GM10266 (cell line): ENCODE measurements around the gene CYRIA.

ENCODE experiments used
- DNase-seq: peaks from one replicate; pipeline ENCODE4 v3.0.0; 2012; ENCODE audit errors: extremely low spot score
- CTCF ChIP-seq: IDR thresholded peaks from 2 replicates; pipeline ENCODE4 v1.5.1; 2012; ENCODE audit warnings: mild to moderate bottlenecking, low read depth; ENCODE audit not compliant: control insufficient read depth, insufficient read depth; ENCODE audit errors: missing control alignments

The CYRIA gene

GRCh38 chr2:16682431-16683118, 16.9 kb upstream of the CYRIA start:
- TF ChIP-seq CTCF = no peak
- DNase-seq = no peak

- DNase-seq = no peak
Measured at GRCh38 chr2:16680781-16681180, 15.1 kb upstream of the CYRIA start.

GRCh38 chr2:16680304-16680703, 14.7 kb upstream of the CYRIA start:
- no peak for DNase-seq
- no peak for TF ChIP-seq CTCF

More at GRCh38 chr2:16680781-16681180, 15.1 kb upstream of the CYRIA start:
- no peak for TF ChIP-seq CTCF

GRCh38 chr2:16678964-16679363, 13.3 kb upstream of the CYRIA start:
- no peak for TF ChIP-seq CTCF
- no peak for DNase-seq

GRCh38 chr2:16677875-16678274, 12.2 kb upstream of the CYRIA start:
- no peak for DNase-seq
- no peak for TF ChIP-seq CTCF

GRCh38 chr2:16675781-16676180, 10.1 kb upstream of the CYRIA start:
- no peak for DNase-seq
- TF ChIP-seq CTCF = no peak

- no peak for DNase-seq
- no peak for TF ChIP-seq CTCF
Measured at GRCh38 chr2:16674154-16674553, 8.5 kb upstream of the CYRIA start.
